ENCODE data around the gene SEZ6L. TPM values are rescaled to one million over a fixed set of nuclear protein-coding genes. Genes with fewer than 3 reads are reported as not detected.
A peak's percentile ranks its signal among the peaks of the same experiment; 100 is the strongest.

Gene SEZ6L
- total RNA-seq, 4 donors from 2014 or later = 0.27 to 0.57 TPM; not detected in 2

DNA sequence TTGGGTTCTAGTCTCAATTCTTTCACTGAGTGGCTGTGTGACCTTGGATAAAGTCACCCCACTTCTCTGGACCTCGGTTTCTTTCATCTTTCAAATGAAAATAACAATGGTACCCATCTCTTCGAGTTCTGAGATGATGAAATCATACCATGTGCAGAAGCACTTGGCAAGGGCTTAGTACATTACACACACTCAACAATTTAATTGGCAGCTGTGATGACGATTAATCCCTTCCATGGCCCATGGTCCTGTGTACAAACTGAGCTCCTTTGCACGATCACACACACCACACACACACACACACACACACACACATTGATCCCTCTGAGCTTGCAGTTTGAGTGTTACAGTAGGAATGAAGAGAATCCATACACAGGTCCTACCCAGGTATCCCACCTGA lies 156.4 kb downstream of the SEZ6L start:
- no peak for DNase-seq
- no peaks in the 10 kb centered on the region for H3K36me3 ChIP-seq
- H3K9me3 ChIP-seq = no peaks in the 10 kb centered on the region
- H3K27me3 ChIP-seq = no peaks in the 10 kb centered on the region
- H3K4me3 ChIP-seq = no peak overlapping the region
- TF ChIP-seq, protein P1, sequence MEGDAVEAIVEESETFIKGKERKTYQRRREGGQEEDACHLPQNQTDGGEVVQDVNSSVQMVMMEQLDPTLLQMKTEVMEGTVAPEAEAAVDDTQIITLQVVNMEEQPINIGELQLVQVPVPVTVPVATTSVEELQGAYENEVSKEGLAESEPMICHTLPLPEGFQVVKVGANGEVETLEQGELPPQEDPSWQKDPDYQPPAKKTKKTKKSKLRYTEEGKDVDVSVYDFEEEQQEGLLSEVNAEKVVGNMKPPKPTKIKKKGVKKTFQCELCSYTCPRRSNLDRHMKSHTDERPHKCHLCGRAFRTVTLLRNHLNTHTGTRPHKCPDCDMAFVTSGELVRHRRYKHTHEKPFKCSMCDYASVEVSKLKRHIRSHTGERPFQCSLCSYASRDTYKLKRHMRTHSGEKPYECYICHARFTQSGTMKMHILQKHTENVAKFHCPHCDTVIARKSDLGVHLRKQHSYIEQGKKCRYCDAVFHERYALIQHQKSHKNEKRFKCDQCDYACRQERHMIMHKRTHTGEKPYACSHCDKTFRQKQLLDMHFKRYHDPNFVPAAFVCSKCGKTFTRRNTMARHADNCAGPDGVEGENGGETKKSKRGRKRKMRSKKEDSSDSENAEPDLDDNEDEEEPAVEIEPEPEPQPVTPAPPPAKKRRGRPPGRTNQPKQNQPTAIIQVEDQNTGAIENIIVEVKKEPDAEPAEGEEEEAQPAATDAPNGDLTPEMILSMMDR (IDR thresholded peaks at IDR 0.05) = no peak
- no peak for TF ChIP-seq POLR2A (IDR thresholded peaks at IDR 0.05)
- H3K4me1 ChIP-seq = no peaks in the 10 kb centered on the region
- no peak overlapping the region for H3K27ac ChIP-seq

DNA sequence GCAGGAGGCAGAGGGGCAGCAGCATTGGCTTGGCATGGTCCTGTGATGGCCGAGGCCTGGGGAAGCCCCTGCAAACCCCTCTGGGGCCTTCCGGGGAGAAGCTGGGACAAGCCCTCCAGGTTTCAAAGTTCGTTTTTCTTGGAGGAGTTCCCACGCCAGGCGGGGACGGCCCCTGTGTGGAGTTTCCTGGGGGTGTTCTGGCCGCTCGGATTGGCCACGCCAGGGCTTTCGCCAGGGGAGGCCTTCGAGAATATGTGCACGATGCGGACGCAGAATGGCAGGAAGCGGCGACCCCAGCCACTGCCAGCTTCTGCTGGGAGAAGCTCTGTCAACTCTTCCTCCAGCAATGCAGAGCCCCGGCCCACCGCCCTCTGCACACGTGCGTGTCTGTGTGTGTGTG lies 157.5 kb downstream of the SEZ6L start:
- Histone ChIP-seq H3K36me3 (no peaks in the 10 kb centered on the region), H3K9me3 (no peaks in the 10 kb centered on the region), H3K4me1 (no peaks in the 10 kb centered on the region), H3K27ac (no peak overlapping the region), H3K4me3 (no peak overlapping the region), H3K27me3 (no peaks in the 10 kb centered on the region)
- no peak for DNase-seq
- TF ChIP-seq POLR2A (IDR thresholded peaks at IDR 0.05) = no peak
- TF ChIP-seq, protein P1 (IDR thresholded peaks at IDR 0.05) = no peak

DNA sequence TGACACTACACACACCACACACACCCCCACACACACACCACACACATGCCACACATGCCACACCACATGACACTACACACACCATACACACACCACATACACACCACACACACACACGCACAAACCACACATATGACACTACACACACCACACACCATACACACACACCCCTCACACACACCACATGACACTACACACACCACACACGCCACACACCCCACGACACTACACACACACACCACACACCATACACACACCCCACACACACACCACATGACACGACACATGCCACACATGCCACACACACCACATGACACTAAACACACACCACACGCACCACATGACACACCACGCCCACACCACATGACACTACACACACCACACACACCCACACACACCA lies 158.0 kb downstream of the SEZ6L start:
- Histone ChIP-seq H3K4me3 (no peak overlapping the region), H3K27ac (no peak overlapping the region), H3K9me3 (no peaks in the 10 kb centered on the region), H3K36me3 (no peaks in the 10 kb centered on the region), H3K27me3 (no peaks in the 10 kb centered on the region), H3K4me1 (no peaks in the 10 kb centered on the region)
- no peak for TF ChIP-seq POLR2A (IDR thresholded peaks at IDR 0.05)
- TF ChIP-seq, protein P1 (IDR thresholded peaks at IDR 0.05) = no peak
- no peak for DNase-seq

DNA sequence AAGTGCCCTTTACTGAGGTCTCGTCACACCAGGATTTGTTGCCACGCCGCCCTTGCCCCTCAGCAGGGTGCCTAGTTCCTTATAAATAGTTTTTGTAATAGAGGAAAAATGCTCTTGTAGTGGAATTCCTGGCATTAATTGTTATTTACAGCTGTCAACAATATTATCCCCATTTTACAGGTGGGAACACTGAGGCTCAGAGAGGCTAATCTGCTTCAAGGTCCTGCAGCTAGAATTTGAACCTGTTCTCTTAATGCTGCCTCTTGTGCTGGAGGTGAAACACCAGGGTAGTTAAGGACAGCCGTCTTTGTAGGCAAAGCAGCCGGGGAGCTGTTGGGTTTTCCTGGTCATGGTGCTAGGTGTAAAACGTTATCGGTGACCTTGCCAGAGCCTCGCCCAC lies 159.0 kb downstream of the SEZ6L start:
- TF ChIP-seq, protein P1 (IDR thresholded peaks at IDR 0.05) = no peak
- TF ChIP-seq POLR2A (IDR thresholded peaks at IDR 0.05) = no peak
- no peaks in the 10 kb centered on the region for H3K4me1 ChIP-seq
- H3K9me3 ChIP-seq = no peaks in the 10 kb centered on the region
- H3K4me3 ChIP-seq = no peak overlapping the region
- no peaks in the 10 kb centered on the region for H3K36me3 ChIP-seq
- no peaks in the 10 kb centered on the region for H3K27me3 ChIP-seq
- no peak for DNase-seq
- no peak overlapping the region for H3K27ac ChIP-seq

DNA sequence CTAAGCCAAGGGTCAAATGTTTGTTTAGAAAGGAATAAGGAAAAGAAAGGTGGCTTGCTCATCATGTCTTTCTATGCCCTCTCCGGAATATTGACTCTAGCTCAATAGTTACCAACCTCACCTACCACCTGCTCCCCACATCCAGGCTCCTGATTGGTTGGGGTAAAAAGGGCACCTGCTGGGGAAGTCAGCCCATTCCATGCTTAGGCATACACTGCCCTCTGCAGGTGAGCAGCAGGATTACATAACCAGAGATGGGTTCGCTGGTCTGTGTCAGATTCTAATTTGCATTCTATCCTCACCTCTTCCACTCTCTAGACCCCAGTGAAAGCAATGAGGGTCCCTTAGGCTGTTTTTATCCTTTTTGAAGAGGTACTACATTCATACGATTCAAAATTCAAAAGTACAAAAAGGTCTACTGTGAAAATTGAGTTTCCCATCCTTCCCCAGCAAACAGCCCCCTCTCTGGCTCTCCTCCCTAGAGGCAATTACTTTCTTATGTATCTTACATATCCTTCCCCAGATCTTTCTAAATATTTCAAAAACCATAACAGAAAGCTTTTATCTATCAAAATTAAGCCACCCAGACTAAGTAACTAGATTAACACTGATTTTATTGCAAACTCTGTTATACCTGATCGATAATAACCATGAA lies 161.8 kb downstream of the SEZ6L start:
- Histone ChIP-seq H3K4me1 (no peaks in the 10 kb centered on the region), H3K27ac (no peak overlapping the region), H3K4me3 (no peak overlapping the region), H3K27me3 (no peaks in the 10 kb centered on the region), H3K36me3 (no peaks in the 10 kb centered on the region), H3K9me3 (no peaks in the 10 kb centered on the region)
- peak in 2 of 3 donors; percentile 38 to 81 for DNase-seq
- TF ChIP-seq POLR2A (IDR thresholded peaks at IDR 0.05) = no peak
- TF ChIP-seq, protein P1 (IDR thresholded peaks at IDR 0.05) = peak; percentile 18 to 75 (median 68)
